Measurements from ENCODE around the gene SLC25A3. TPM values are rescaled to one million over a fixed set of nuclear protein-coding genes. Genes with fewer than 3 reads are reported as not detected.
A peak's percentile ranks its signal among the peaks of the same experiment; 100 is the strongest.

SLC25A3 gene
- total RNA-seq, 1 donor from 2014 or later: 956 TPM

- Mint-ChIP-seq H3K27me3 (ENCODE audit: insufficient read depth, low read depth) (peaks cover 2% of the 10 kb centered on the region), H3K27ac (peak overlapping the region; percentile 90), H3K4me1 (peaks cover 11% of the 10 kb centered on the region), H3K36me3 (peaks cover 6% of the 10 kb centered on the region), H3K4me3 (peak overlapping the region; percentile 99), H3K9me3 (no peaks in the 10 kb centered on the region)
- peaks cover 25% of the 10 kb centered on the region for H4K20me1 ChIP-seq (ENCODE audit: low read depth)
- TF ChIP-seq EZH2phosphoT487 (IDR thresholded peaks at IDR 0.05) (no peak), EZH2 (IDR thresholded peaks at IDR 0.05) (no peak), CTCF (IDR thresholded peaks at IDR 0.05) (no peak)
- H3K9me3 ChIP-seq (ENCODE audit: low read depth): no peaks in the 10 kb centered on the region
- H2AFZ ChIP-seq (replicated peaks): peak overlapping the region; percentile 98
- peak overlapping the region; percentile 90 for H3K27ac ChIP-seq
- H3K4me3 ChIP-seq: peak overlapping the region; percentile 74
- peaks cover 14% of the 10 kb centered on the region for H3K4me1 ChIP-seq
- H3K9ac ChIP-seq: peak overlapping the region; percentile 48
- H3F3A ChIP-seq (ENCODE audit: low read depth): peaks cover 15% of the 10 kb centered on the region
- H3K36me3 ChIP-seq: no peaks in the 10 kb centered on the region
- H3K27me3 ChIP-seq: no peaks in the 10 kb centered on the region
- peaks cover 81% of the 10 kb centered on the region for H3K79me2 ChIP-seq (ENCODE audit: low read depth)
- peak overlapping the region; percentile 78 for H3K4me2 ChIP-seq
- no peak for DNase-seq (ENCODE audit: low spot score)
Observed at GRCh38 chr12:98644433-98644711, 50.9 kb downstream of the SLC25A3 start.

GRCh38 chr12:98644712-98645571, 51.5 kb downstream of the SLC25A3 start, which contains the start of the genes APAF1 and IKBIP:
Gene APAF1, plus strand, starts transcription at chr12:98645290. Its CDS starts 3,070 bp downstream, at chr12:98648360.
Gene IKBIP, minus strand, starts transcription at chr12:98644788. Its CDS starts 87 bp downstream, at chr12:98644701.
- H3K79me2 ChIP-seq (ENCODE audit: low read depth): peaks cover 75% of the 10 kb centered on the region
- Mint-ChIP-seq H3K4me1 (peaks cover 11% of the 10 kb centered on the region), H3K4me3 (peak within 1 kb of the TSS; percentile 99), H3K27ac (peak within 1 kb of the TSS; percentile 90), H3K9me3 (no peaks in the 10 kb centered on the region), H3K36me3 (peaks cover 11% of the 10 kb centered on the region), H3K27me3 (ENCODE audit: insufficient read depth, low read depth) (peaks cover 2% of the 10 kb centered on the region)
- H3K4me3 ChIP-seq: peak within 1 kb of the TSS; percentile 74
- H3K4me1 ChIP-seq: peaks cover 14% of the 10 kb centered on the region
- H3F3A ChIP-seq (ENCODE audit: low read depth): peaks cover 15% of the 10 kb centered on the region
- peaks cover 25% of the 10 kb centered on the region for H4K20me1 ChIP-seq (ENCODE audit: low read depth)
- H3K36me3 ChIP-seq: no peaks in the 10 kb centered on the region
- H3K27me3 ChIP-seq: no peaks in the 10 kb centered on the region
- peak within 1 kb of the TSS; percentile 51 for H3K9ac ChIP-seq
- H3K27ac ChIP-seq: peak within 1 kb of the TSS; percentile 90
- peak within 1 kb of the TSS; percentile 82 for H3K4me2 ChIP-seq
- H2AFZ ChIP-seq (replicated peaks): peak within 1 kb of the TSS; percentile 98
- DNase-seq (ENCODE audit: low spot score): peak; percentile 98
- TF ChIP-seq CTCF (IDR thresholded peaks at IDR 0.05) (no peak), EZH2 (IDR thresholded peaks at IDR 0.05) (no peak), EZH2phosphoT487 (IDR thresholded peaks at IDR 0.05) (no peak)
- H3K9me3 ChIP-seq (ENCODE audit: low read depth): no peaks in the 10 kb centered on the region

GRCh38 chr12:98645572-98646067, 52.1 kb downstream of the SLC25A3 start:
- Mint-ChIP-seq H3K4me1 (peaks cover 11% of the 10 kb centered on the region), H3K9me3 (no peaks in the 10 kb centered on the region), H3K27ac (no peak overlapping the region), H3K36me3 (peaks cover 11% of the 10 kb centered on the region), H3K4me3 (peak overlapping the region; percentile 98), H3K27me3 (ENCODE audit: insufficient read depth, low read depth) (peaks cover 2% of the 10 kb centered on the region)
- Histone ChIP-seq H3K9ac (peak overlapping the region; percentile 51), H3K4me1 (peaks cover 14% of the 10 kb centered on the region), H3K4me2 (peak overlapping the region; percentile 82), H4K20me1 (ENCODE audit: low read depth) (peaks cover 25% of the 10 kb centered on the region), H2AFZ (replicated peaks) (peak overlapping the region; percentile 51), H3K9me3 (ENCODE audit: low read depth) (no peaks in the 10 kb centered on the region), H3K27ac (peak overlapping the region; percentile 65), H3K36me3 (no peaks in the 10 kb centered on the region), H3K79me2 (ENCODE audit: low read depth) (peaks cover 68% of the 10 kb centered on the region), H3K4me3 (peak overlapping the region; percentile 74), H3K27me3 (no peaks in the 10 kb centered on the region), H3F3A (ENCODE audit: low read depth) (peaks cover 15% of the 10 kb centered on the region)
- no peak for TF ChIP-seq EZH2phosphoT487 (IDR thresholded peaks at IDR 0.05)
- TF ChIP-seq CTCF (IDR thresholded peaks at IDR 0.05): no peak
- no peak for TF ChIP-seq EZH2 (IDR thresholded peaks at IDR 0.05)
- DNase-seq (ENCODE audit: low spot score): peak; percentile 53
